Jurkat, Clone E6-1 (cell line): Measurements from ENCODE around the gene SKI.

Source experiments
- DNase-seq: peaks from one replicate; pipeline ENCODE4 v3.0.0-alpha.2; 2011; ENCODE audit warnings: low read depth, low spot score
- H3K4me3 ChIP-seq: 2 replicates; pipeline ENCODE4 v1.5.1; 2011; ENCODE audit warnings: mild to moderate bottlenecking, low read length, control low read depth, moderate library complexity

The SKI gene

DNA sequence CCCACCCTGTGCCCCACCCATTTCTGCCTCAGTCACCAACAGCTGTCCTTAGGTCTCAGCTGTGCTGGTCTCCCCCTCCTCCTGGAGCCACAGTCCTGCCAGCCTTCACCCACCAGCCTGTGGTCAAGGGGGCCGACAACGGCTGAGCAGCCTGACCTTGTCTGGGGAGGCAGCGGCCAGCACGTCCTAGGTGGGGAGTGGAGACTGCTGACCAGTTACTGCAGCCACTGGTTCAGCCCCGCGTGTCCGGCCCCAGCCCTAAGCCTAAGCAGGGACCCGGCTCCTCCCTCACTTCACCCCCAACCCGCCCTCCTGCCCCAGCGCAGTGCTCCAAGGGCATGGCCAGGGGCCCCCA, 84.0 kb downstream of the SKI start:
- H3K4me3 ChIP-seq: no peak overlapping the region
- no peak for DNase-seq

GRCh38 chr1:2312515-2313301, 84.6 kb downstream of the SKI start:
- DNase-seq: no peak
- no peak overlapping the region for H3K4me3 ChIP-seq

DNA sequence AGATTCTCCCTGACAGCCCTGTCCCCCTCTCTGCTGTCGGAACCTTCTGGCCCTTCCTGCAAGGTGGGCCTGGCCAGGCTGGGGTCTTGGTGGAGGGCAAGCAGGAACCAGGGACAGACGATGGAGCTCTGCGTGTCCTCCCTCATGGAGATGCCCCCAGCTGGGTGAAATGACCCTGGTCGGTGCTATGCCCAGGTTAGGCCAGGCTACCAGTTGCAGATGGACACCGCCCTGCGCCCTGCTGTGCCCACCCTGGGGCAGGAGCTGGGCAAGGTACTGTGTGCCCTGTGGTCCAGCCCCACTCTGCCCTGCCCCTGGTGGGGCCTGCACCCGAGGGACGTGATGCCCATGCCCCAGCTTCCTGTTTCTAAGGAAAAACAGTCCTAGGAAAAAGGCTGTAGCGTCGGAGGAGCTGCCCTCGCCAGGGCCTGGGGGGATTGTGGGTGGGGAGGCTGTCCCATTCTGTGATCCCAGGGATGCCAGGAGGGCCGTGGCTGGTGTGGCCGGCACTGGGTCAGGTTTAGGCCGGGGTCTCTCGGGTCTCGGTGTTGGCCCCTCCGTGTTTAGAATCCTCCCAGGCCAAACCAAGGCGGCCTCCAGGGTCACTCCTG, 85.6 kb downstream of the SKI start:
- no peak overlapping the region for H3K4me3 ChIP-seq
- DNase-seq: no peak

GRCh38 chr1:2314273-2314802, 86.2 kb downstream of the SKI start:
- no peak overlapping the region; the same call in 1 of the 2 replicates for H3K4me3 ChIP-seq
- DNase-seq: no peak

- H3K4me3 ChIP-seq: peak overlapping the region; percentile 49
- no peak for DNase-seq
Observed at GRCh38 chr1:2314803-2315673, 86.9 kb downstream of the SKI start.

DNA sequence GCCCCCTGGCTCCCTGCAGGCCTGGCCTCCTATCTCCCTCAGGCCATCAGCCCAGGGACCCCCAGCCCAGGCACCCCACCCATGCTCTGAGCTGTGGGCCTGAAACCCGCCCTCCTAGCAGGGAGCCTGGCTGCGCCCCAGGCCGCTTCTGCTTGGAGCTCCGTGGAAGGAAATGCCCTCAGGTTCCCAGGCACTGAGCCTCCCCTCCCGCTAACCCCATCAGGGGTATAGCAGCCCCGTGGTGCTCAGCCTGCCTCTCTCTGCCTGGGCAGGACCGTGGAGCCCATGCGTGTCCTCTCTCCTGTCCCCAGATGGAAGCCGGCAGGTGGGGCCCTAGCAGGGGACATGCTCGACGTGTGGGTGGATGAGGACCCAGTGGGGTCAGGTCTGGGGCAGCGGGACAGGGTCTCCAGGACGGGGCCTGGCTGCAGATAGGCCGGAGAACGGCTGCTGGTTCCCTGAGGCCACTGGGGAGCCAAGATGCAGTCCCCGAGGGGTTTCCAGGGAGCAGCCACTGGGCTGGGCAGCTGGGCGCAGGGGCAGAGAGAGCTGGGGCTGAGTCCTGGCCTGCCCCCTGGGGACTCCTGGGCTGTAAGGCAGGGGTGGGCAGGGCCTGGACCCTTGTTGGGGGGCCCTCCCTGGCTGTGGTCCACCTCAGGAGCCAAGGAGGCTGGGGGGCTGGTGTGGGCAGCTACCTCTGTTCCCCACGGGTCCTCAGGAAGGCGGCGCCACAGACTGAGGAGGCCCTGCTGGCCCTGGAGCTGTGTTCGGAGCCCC, 87.7 kb downstream of the SKI start:
- H3K4me3 ChIP-seq: peak overlapping the region; percentile 49
- no peak for DNase-seq

GRCh38 chr1:2316451-2316961, 88.4 kb downstream of the SKI start:
- DNase-seq: no peak
- no peak overlapping the region for H3K4me3 ChIP-seq

DNA sequence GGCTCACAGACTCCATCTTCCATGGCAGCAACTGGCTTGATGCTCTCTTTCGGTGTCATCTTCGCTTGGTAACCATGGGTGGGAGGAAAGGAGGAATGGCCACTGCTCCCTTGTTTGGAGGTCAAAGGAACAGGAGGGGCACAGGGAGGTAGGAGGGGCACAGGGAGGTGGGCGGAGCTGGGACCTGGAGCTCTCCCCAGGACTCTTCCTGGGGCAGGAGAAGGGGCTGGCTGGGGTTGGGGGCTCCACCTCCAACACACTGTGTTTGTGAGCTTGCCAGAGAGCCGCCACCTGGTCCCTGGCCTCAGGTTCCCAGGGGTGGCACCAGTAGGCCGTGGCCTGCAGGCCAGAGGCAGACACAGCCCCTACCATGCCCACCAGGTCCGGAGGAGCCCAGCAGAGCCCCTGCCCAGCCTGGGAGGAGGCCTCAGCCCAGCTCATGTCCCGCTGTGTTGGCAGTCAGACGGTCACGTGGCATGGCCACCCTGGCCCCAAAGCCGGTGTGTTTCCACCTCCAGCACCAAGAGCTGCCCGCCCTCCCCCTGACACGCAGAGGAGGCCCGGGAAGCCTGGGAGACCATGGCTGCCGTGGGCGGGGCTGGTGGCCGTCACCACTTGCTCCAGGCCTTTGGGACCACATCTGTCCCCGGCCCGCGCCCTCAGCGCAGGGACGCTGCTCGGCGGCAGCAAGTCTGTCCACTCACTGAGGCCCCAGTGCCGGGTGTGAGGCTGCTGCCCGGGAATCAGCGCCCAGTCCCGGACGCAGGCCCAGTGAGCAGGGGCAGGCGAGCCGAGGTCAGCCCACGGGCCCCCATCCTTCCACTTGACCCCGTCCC, 89.3 kb downstream of the SKI start:
- DNase-seq: no peak
- H3K4me3 ChIP-seq: no peak overlapping the region

GRCh38 chr1:2318314-2319278, 90.5 kb downstream of the SKI start:
- DNase-seq: peak; percentile 60
- H3K4me3 ChIP-seq: no peak overlapping the region

- DNase-seq: no peak
- H3K4me3 ChIP-seq: no peak overlapping the region
Observed at GRCh38 chr1:2319291-2319690, 91.2 kb downstream of the SKI start.

- DNase-seq: no peak
- H3K4me3 ChIP-seq: no peak overlapping the region
Observed at GRCh38 chr1:2320006-2320405, 91.9 kb downstream of the SKI start.

DNA sequence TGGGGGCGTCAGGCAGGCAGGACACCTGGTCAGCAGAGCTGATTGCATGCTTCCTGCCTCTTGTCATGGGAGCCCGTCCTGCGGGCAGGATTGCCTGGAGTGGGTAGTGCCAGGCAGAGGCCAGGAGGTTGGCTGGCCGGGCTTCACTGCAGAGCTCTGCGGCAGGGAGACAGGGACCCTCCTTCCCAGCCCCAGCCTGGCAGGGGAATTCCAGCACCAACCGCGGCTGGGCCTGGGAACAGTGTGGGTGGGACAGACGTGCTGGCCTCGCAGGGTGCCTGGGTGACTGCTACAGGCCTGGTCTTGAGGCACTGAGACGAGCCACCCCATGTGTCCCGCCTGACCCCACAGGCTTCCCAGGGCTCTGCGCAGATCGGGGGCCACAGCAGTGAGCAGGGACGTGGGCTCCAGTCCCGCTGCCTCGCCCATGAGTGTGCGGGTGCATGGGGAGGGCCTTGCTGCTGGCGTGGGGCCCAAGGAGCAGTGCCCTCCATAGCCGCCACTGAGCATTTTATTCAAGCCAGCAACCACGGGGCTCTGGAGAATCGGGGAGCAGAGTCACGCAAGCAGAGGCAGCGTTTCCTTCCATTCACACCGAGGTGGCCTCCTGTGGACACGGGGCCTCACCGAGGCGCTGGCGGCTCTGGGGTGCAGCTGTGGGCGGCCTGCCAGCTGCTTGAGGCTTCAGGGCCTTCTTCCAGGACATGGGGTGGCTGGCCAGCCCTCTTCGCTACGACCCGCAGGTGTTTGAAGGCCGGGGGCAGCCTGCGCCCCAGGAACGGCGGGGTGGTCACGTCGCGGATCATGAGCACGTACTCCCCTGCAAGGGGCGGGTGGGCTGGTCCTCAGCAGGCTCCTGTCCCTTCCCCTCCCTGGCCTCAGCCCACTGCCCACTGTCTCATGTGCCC, 92.9 kb downstream of the SKI start:
- H3K4me3 ChIP-seq: no peak overlapping the region
- no peak for DNase-seq

DNA sequence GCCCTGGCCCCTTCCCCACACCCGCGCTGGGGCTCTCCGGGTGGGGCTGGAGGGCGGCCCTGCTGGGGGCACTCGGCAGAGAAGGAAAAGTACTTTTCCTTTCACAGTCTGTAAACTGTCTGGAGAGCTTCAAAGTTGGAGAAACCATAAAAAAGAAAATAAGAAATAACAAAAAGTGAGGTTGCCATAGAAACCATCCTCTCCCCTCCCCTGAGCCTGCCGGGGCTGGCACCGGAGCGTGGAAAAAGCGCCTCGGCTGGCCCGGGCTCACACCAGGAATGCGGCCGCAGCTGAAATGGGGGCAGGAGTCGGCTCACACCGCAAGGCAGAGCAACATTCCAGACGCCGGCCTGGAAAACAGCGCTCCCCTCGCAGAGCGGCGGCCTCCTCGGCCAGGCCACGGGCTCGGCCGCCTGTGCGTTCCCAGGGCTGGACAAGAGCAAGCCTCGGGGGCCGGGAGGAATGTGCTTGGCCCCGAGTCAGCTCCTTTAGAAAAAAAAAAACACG, 94.0 kb downstream of the SKI start:
- DNase-seq: no peak
- H3K4me3 ChIP-seq: no peak overlapping the region

- H3K4me3 ChIP-seq: no peak overlapping the region
- DNase-seq: no peak
Observed at GRCh38 chr1:2322581-2323211, 94.6 kb downstream of the SKI start.

- DNase-seq: no peak
- H3K4me3 ChIP-seq: no peak overlapping the region
Observed at GRCh38 chr1:2323451-2323974, 95.4 kb downstream of the SKI start.
